A673 (cell line): ENCODE measurements around the gene DLG5.

Experiments used
- CTCF ChIP-seq: fragments of 300-800, 200-600 bp; sonication (generic); conservative IDR thresholded peaks from 2 replicates; pipeline ENCODE4 v1.5.1; 2017; ENCODE audit warnings: low read depth, mild to moderate bottlenecking, antibody characterized with exemption, low read length, moderate library complexity, mixed read lengths
- EZH2 ChIP-seq: fragments of 200-600 bp; sonication (generic); IDR thresholded peaks from 2 replicates; pipeline ENCODE4 v1.6.1; 2017; ENCODE audit warnings: borderline replicate concordance, low read depth, mild to moderate bottlenecking, mixed read lengths, antibody characterized with exemption, low read length; ENCODE audit not compliant: poor library complexity, severe bottlenecking

- no peak for TF ChIP-seq CTCF
- TF ChIP-seq EZH2 = no peak
Observed at GRCh38 chr10:77975086-77975666, 48.6 kb upstream of the DLG5 start.
